NCI-H526 (cell line): ENCODE measurements around the gene FGFBP1.

Source experiments
- DNase-seq, 2 experiments: peaks; one replicate each; lab custom pipeline; 2025; lab: John Stamatoyannopoulos, UW

The FGFBP1 gene

DNA sequence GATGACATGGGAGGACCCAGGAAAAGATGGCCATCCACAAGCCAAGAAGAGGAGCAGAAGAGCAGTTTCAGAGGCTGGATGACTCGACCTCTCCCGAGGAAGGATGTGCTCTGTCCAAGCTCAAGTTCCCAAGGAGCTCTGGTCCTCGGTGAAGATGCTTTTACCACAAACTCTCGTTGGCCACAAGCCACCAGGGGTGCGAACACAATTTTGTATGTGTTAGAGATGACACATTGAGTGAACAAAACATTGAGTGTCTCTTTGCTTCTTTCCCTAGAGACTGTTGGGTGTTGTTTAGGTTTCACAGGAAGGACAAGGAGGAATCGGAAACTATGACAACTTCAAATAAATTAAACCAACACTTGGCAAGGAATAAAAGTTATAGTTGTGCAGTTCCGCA lies 26.3 kb downstream of the FGFBP1 start:
- DNase-seq, result no peak

DNA sequence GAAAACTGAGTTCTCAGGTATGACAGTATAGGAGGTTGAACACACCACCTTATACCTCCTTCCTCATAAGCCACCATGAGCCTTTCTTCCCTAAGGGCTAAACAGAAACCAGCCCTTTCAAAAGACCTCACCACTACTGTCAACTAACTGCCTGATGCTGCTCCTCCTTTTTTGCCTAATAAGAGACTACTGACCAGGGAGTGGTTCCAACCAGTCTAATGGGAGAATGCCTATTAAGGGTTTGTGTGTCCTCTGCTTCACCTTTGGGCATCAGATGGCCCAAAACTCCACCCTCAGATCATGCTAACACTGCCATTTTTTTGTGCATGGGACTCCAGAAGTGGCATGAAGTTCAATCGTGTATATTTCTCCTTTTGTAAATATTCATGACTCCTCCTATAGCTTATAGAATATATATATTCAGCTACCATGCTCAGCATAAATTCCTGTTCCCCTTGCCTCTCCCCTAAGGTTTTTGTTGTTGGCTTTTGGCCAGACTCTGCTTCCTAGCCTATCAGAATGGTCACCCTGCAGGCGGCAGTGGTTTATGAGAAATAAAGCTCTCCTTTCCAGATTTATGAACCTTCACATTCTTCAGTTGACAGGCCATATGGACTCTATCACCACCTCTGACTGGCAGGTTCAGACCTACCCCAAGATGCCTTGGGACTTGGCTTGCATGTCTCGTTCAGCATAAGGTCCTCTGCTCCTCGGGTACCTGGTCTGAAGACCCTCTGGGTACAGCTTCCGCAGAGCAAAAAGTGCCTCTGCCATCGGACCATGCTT lies 28.2 kb downstream of the FGFBP1 start:
- no peak for DNase-seq

DNA sequence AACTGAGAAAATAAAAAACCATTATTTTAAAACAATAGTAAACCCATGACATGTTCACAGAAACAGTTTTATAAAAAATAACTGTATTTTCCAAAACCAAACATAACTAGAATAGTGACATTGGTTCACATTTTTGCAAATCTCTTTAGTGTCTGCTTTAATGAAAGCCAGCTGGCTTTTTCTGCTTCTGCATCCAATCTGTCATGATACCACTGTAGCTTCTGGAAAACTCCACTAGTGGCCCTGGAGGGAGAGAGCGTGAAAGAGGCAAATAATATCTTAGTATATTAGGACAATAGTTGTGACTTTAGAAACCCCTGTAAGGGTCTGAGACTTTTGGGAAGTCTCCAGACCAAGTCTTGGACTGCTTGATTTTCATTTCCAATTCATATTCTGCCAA lies 31.1 kb downstream of the FGFBP1 start:
- DNase-seq, result no peak

DNA sequence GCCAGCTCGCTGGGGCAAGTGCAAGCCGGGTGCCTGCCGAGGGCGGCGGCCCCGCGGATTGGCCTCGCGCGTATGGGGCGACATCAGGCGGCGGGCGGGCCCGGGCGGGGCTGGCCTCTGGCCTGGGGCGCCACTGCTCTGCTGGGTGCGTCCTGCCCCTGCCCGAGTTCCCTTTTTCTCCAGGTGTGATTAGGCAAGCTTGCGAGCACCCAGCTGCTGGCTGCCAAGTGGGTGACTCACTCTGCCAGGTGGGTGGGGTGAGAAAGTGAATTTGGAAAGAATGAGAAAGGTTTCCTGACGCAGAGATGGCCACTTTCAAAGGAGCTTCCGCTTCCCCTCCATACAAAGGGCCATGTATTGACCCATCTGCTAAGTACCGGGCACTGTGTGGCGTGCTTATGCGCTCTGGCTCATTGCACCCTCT lies 32.5 kb downstream of the FGFBP1 start:
- no peak for DNase-seq

DNA sequence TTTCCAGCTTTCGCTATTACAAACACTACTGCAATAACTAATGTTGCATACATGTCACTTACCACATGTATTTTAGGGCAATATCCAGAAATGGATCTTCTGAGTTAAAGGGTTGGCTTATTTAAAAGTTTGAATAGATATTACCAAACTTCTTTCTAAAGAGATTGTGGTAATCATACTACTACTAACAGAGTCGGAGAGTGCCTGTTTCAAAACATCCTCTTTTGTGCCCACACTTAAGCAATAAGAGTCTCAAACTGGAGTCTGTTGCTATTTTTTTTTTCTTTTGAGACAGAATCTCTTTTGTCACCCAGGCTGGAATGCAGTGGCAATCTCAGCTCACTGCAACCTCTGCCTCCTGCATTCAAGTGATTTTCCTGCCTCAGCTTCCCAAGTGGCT lies 35.8 kb downstream of the FGFBP1 start:
- no peak for DNase-seq

DNA sequence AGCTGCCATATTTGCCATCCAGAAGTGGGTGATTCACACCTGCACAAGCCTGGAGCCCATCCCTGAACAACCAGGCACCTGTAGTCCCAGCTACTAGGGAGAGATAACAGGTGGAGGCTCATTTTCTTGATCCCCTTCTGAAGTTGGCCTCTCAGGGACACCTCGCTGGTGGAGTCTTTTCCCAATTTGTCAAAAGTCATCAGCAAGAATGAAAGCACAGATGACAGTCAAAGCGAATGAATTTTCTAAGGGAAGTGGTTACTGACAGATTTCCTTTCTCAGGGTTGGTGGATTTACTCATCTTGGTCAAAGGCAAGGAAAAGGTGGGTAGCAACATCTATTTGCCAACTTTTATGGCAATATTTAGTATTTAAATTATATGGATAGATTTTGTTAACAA lies 36.5 kb downstream of the FGFBP1 start:
- no peak for DNase-seq

DNA sequence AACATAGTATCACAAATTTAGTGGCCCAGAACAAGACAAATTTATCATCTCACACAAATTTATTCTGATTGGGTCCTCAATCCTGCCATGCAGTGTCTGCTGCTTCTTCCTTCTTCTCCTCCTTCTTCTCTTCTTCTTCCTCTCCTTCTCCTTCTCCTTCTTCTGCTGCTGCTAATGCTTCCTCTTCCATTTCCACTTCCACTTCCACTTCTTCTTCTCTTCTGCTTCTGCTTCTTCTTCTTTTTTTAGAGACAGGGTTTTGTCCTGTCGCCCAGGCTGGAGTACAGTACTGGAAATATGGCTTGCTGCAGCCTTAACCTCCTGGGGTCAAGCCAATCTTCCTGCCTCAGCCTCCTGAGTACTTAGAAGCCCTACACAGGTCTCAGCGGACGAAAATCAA lies 37.5 kb downstream of the FGFBP1 start:
- no peak for DNase-seq

DNA sequence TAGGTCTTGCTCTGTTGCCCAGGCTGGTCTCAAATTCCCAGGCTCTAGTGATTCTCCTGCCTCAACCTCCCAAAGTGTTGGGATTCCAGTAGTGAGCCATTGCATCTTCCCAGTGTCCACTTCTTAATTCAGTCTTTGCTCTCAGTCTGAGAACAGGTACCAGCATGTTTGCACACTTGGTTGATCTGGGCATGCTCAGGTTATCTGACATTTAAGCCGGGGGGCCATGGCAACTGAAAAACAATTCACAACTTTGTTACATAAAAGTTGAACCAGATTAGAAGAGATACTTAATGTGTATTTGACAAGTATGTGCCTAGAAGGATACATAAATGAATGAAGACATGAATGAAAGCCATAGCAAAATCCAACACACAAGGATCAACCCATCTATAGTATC lies 39.0 kb downstream of the FGFBP1 start:
- DNase-seq, result no peak

DNA sequence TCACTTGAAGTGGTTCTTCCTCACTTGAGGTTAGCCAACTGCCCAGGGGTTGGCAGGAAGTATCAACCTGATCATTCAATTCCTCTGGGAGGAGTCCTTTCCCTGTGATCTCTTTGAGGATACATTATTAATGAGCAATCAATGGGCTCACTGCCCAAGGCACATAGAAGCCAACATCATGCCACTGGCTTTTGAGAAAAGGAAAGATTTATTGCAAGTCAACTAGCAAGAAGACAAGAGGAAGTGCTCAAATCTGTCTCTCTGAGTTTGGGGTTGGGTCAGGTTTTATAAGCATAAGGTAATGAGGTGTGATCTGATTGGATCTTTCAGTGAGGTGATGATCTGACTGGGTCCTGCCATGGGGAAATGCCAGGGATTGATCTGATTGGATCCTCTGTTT lies 39.6 kb downstream of the FGFBP1 start:
- DNase-seq, result no peak

DNA sequence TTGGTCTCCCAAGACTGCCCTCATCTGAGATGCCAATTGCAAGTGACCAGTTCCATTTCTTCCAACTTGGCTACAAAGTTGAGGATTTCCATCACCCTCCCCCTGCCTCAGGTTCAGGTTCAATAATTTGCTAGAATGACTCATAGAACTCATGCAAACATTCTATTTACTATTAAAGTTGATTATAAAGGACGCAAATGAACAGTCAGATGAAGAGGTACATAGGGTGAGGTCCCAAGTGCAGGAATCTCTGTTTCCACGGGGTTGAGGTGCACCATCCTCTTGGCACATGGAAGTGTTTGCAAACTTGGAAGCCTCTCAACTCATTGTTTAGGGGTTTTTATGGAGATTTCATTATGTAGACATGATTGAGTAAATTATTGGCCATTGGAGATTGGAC lies 41.0 kb downstream of the FGFBP1 start:
- no peak for DNase-seq

DNA sequence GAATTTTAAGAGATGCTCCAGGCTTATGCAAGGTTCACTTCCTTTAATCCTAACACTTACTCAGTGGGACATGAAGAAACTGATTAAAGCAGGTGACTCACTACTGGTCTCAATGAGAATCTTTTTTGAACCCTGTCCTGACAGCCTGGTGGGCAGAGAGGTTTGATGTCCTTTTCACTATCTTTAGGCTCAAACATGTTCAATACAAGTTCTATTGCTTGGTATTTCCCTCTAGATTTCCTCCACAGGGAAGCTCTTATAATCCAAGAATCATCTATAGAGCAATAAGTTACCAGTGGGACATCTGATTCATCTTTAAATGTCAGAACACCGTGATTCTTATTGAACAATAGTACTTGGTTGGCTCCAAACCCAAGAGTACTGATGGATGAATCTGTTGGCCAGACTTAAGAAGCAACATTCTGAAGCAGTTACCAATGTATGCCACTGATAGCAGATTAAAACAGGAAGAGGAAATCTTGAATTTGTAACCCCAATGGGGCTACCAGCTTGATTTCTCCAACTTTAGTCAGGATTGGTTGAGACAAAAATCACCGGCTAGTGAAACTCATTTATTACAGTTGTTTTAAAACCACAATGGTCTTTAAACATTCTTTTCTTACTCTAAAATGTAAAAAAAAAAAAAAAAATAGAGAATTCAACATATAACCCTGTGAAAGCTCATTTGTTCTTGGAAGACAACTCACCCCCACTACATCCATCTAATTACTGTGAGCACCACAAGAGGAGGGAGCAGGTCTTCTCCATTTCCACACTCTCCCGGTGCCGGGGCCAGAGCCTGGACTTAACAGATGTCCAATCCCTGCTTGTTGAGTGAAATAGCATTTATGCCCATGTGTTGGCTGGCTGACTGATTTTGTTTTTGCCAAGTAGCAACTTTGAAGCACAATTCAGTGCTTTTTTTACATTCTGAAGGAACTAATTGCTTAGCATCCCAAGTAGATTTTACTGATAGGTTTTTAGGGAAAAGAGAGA lies 43.3 kb downstream of the FGFBP1 start:
- DNase-seq, result no peak

DNA sequence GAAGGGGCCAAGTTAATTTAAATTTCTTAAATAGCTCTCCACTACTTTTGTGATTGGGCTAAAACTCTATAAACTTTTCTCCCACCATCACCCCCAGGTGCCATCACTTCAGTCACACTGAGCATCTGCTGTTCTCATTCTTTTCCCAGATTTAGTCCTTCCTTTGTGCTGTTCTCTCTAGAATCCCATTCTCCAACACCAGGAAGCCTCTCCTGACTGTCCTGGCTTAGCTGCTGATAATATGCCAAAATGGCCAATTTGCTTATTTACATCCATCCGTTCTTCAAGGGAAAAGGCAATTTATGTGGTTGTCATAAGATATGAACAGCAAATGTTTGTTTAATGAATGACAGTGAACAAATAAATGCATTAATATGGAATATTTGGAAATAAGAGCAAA lies 44.1 kb downstream of the FGFBP1 start:
- no peak for DNase-seq

DNA sequence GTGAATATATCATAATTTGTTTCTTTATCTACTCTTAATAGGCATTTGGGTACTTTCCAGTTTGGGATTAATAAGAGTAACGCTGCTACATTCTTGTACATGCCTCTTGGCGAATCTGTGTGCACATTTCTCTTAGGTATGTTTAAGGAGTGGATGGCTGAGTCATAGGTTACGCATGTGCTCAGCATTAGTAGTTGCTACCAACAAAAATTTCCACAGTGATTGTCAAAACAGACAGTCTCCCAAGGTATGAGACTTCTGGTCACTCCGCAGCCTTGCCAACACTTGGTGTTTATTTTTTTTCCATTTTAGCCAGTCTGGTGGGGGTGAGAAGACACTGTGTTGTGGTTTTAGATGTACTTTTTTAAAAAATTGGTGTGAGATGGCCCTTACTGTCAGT lies 44.6 kb downstream of the FGFBP1 start:
- DNase-seq, result no peak

DNA sequence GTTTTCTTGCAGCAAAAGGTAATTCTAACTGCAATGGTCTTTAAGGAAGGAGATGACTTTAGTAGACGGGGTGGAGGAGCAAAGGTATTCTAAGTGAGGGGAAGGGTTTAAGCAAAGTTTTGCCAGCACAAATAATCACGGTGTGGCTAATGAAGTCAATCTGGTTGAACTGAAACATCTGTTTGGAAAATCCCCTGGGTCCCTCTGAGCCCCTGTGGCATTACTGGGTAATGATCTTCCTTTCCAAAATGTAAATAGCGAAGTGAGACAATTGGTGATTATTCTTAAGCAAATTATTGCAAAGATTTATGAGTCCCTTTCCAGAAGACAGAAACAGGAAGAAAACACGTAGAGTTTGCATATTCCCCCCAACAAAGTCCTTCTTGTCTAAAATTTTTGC lies 47.2 kb downstream of the FGFBP1 start:
- DNase-seq, result no peak

DNA sequence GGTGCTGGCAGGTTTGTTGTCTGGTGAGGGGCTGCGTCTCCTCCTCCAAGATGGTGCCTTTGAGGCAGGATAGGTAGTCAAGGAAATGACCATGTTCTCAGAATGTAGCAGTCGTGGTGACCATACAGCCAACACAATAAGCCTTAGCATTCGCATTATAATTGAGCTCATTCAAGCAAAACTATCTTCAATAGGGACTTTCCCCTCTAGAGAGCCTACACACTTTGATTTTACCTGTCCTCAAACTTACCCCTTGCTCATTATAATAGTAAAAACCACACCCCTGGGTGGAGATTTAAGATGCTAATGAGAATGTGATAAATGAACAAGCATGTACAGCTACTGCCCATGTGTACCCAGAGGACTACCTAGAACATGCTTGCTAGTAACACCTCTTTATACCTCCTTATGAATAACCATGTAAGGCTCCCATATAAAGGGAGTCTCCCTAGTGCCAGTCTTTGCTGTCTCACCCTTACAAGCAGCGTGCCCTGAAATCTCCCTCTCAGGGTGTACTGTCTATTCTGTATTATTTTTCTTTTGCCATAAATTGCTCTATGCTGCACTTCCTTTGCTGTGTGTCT lies 48.2 kb downstream of the FGFBP1 start:
- DNase-seq, result no peak

DNA sequence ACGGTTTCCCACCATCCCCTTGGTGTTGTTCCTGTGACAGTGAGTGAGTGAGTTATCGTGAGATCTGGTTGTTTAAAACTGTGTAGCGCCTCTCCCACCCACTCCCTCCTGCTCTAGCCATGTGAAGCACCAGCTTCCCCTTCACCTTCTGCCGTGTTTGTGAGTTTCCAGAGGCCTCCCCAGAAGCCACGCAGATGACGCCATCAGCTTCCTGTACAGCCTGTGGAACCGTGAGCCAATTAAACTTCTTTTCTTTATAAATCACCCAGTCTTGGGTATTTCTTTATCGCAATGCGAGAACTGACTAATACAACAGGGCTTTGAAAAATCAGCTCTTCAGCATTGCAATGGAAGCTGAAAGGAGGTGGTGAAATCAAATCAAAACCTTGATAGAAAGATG lies 50.0 kb downstream of the FGFBP1 start:
- no peak for DNase-seq
